Activated CD8-positive, alpha-beta memory T cell treated with anti-CD3 and anti-CD28 coated beads, Interleukin-2, amount 50 U/mL, for 4 hours (primary cell): ENCODE measurements around the gene SNAPC5.

ENCODE experiments used
- DNase-seq: peaks from one replicate; pipeline ENCODE4 v3.0.0-alpha.2; 2020

SNAPC5 gene

DNA sequence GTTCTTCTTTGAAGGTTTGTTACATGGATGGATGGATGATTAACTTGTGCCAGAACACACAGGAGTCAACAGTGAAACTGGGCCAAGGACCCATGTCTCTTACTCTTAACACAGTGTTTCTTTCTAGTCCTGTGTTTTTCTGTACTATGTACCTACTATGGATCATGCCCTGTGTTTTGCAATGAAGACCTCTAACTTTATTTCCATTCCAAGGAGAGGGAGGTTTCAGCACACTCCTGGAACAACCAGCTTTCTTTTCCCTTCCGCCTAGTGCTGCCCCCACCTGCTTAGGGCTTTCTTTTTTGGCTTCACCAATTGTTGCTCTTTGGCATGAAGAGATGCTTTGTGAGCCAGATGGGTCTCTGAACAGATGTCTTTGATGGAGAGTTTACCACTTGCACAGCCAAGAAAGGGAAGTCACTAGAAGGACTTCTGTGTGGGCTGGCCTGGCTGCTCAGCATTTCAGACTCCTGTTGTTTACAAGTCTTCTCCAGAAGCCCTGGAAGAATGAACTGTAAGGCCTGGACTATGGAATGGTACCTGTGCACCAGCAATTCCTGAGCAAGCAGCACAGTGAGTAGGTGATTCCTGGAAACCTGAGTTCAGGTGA is 44.5 kb downstream of the SNAPC5 start:
- no peak for DNase-seq

- no peak for DNase-seq
Measured at GRCh38 chr15:66452420-66452819, 45.1 kb downstream of the SNAPC5 start.
